Immature natural killer cell (primary cell): ENCODE data around the gene ATAD1. TPM values are rescaled to one million over a fixed set of nuclear protein-coding genes. Genes with fewer than 3 reads are reported as not detected.
A peak's percentile ranks its signal among the peaks of the same experiment; 100 is the strongest.

Experiments used
- DNase-seq, 3 donors: peaks; one replicate each; pipeline ENCODE4 v3.0.0; 2022; ENCODE audit warnings: mixed read lengths in 1 of 3
- H3K27ac Mint-ChIP-seq, 6 donors: one replicate each; pipeline ENCODE4 v1.8.0; 2020; ENCODE audit warnings: mixed read lengths in 6 of 6, mild to moderate bottlenecking in 5 of 6, inconsistent platforms in 4 of 6, moderate library complexity in 3 of 6
- H3K27me3 Mint-ChIP-seq, 3 donors: one replicate each; pipeline ENCODE4 v1.8.0; 2020 to 2021; ENCODE audit warnings: low read depth in 3 of 3, mild to moderate bottlenecking in 3 of 3, mixed read lengths in 3 of 3, moderate library complexity in 3 of 3, inconsistent platforms in 1 of 3
- H3K36me3 Mint-ChIP-seq, 3 donors: one replicate each; pipeline ENCODE4 v1.8.0; 2020; ENCODE audit warnings: mixed read lengths in 3 of 3, inconsistent platforms in 2 of 3, mild to moderate bottlenecking in 2 of 3
- H3K4me1 Mint-ChIP-seq, 2 donors: one replicate each; pipeline ENCODE4 v1.8.0; 2020; ENCODE audit warnings: inconsistent platforms in 2 of 2, mild to moderate bottlenecking in 2 of 2, mixed read lengths in 2 of 2, moderate library complexity in 1 of 2
- H3K4me3 Mint-ChIP-seq, 5 donors: one replicate each; pipeline ENCODE4 v1.8.0; 2020; ENCODE audit warnings: mild to moderate bottlenecking in 5 of 5, mixed read lengths in 5 of 5, inconsistent platforms in 3 of 5, moderate library complexity in 3 of 5
- H3K9me3 Mint-ChIP-seq, 6 donors: one replicate each; pipeline ENCODE4 v1.8.0; 2020; ENCODE audit warnings: mild to moderate bottlenecking in 6 of 6, mixed read lengths in 6 of 6, inconsistent platforms in 4 of 6, moderate library complexity in 3 of 6
- polyA plus RNA-seq, 3 donors: library from polyadenylated mRNA; unstranded; fragments of 300-500 nt; fragmentation: Illumina TruSeq; gene quantifications; one replicate each; pipeline ENCODE4 v1.2.3, GENCODE V29; 2021

The ATAD1 gene
- polyA plus RNA-seq, 3 donors from 2014 or later: 31.2 to 44.0 (median 42.1) TPM

DNA sequence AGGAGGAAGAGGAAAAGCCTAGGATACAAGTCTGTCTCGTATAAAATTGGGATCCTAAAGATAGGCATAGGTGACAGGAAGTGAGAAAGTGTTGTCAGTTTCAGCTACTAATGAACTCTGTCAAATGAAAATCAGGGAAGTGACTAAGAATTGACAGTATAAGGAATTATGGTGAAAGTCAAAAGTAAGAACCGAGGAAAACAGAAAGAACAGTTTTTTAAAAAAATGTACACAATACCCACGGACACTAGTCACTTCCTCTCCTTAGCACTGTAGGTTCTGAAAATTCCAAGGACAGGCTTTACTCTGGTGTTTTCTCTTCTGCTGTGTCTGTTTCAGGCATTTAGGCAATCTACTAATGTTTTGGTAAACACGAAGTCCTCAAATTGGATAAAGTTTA is 42.3 kb downstream of the ATAD1 start:
- no peaks in the 10 kb centered on the region for H3K9me3 Mint-ChIP-seq
- no peak overlapping the region for H3K4me3 Mint-ChIP-seq
- peaks cover 0 to 1% (median 0%) of the 10 kb centered on the region in 3 donors for H3K27me3 Mint-ChIP-seq
- peaks cover 0 to 16% of the 10 kb centered on the region in 2 donors for H3K4me1 Mint-ChIP-seq
- peak overlapping the region in 4 of 6 donors; percentile 6 to 35 (median 22) for H3K27ac Mint-ChIP-seq
- no peak for DNase-seq
- peaks cover 9 to 21% (median 12%) of the 10 kb centered on the region in 3 donors for H3K36me3 Mint-ChIP-seq

DNA sequence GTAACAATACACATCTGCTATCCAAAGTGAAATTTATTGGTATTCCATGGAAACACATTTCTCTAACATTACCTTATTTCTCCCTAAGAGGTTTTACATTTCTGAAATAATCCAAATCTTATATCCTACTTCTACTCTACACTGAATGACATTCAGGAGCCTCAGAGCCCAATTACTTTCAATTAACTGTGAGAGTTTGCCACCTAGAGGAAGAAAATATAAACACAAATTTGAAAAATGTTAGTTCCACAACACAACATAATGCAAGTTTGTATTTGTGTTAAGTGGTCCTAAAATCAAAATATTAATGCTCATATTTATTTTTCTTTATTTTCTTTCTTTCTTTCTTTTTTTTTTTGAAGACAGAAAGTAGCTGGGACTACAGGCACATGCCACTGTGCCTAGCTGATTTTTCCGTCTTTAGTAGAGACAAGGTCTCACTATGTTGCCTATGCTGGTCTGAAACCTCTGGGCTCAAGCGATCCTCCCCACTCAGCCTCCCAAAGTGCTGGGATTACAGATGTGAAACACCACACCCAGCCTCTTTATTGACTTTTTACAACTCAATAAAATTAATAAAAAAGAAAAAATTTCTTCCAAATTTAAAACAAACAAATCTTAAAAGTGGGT is 46.0 kb downstream of the ATAD1 start:
- peaks cover 17 to 32% (median 18%) of the 10 kb centered on the region in 3 donors for H3K36me3 Mint-ChIP-seq
- peaks cover 0 to 7% of the 10 kb centered on the region in 2 donors for H3K4me1 Mint-ChIP-seq
- H3K27me3 Mint-ChIP-seq: peaks cover 0 to 1% (median 0%) of the 10 kb centered on the region in 3 donors
- H3K27ac Mint-ChIP-seq: peak overlapping the region in 1 of 6 donors; percentile 61
- H3K4me3 Mint-ChIP-seq: no peak overlapping the region
- H3K9me3 Mint-ChIP-seq: no peaks in the 10 kb centered on the region
- peak in 2 of 3 donors; percentile 4 to 12 for DNase-seq

DNA sequence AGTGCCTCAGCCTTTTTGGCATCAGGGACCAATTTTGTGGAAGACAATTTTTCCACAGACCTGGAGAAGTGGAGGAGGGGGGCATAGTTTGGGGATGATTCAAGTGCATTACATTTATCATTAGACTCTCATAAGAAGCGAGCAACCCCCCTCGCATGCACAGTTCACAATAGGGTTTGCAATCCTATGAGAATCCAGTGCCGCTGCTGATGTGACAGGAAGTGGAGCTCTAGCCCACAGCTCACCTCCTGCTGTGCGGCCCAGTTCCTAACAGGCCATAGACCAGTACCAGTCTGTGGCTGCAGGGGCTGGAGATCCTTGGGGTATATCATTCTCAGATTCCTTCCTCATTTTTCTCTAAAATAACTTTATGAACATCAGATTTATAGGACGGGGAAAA is 50.8 kb downstream of the ATAD1 start:
- Mint-ChIP-seq H3K9me3 (no peaks in the 10 kb centered on the region), H3K27ac (peak overlapping the region in 1 of 6 donors; percentile 30), H3K27me3 (no peaks in the 10 kb centered on the region), H3K36me3 (peaks cover 16 to 29% (median 19%) of the 10 kb centered on the region in 3 donors), H3K4me1 (no peaks in the 10 kb centered on the region), H3K4me3 (no peak overlapping the region)
- DNase-seq: no peak

DNA sequence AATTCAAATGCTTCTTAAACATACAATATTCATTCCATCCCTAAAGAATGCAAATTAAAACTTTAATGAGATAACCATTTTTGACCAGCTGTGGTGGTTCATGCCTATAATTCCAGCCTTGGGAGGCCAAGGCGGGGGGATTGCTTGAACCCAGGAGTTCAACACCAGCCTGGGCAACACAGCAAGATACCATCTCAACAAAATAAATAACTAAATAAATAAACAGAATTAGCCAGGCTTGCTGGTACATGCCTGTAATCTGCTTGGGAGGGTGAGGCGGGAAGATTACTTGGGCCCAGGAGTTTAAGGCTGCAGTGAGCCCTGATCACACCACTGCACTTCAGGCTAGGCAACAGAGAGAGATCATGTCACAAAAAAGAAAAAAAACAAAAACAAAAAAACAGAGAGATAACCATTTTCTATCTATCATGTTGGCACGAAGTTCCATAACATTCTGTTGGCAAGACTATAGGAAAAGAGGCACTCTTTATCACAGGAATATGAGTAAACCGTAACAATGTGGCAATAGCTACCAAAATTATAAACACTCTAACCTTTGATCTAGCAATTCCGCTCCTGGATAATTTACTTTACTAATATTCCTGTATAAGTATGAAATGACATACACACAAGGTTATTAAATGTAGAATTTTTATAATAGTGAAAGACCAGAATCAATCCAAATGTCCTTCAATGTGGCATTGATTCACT is 52.2 kb downstream of the ATAD1 start:
- H3K4me3 Mint-ChIP-seq: no peak overlapping the region
- H3K9me3 Mint-ChIP-seq: no peaks in the 10 kb centered on the region
- no peak for DNase-seq
- H3K36me3 Mint-ChIP-seq: peaks cover 16 to 29% (median 19%) of the 10 kb centered on the region in 3 donors
- H3K27me3 Mint-ChIP-seq: no peaks in the 10 kb centered on the region
- H3K4me1 Mint-ChIP-seq: no peaks in the 10 kb centered on the region
- H3K27ac Mint-ChIP-seq: no peak overlapping the region

DNA sequence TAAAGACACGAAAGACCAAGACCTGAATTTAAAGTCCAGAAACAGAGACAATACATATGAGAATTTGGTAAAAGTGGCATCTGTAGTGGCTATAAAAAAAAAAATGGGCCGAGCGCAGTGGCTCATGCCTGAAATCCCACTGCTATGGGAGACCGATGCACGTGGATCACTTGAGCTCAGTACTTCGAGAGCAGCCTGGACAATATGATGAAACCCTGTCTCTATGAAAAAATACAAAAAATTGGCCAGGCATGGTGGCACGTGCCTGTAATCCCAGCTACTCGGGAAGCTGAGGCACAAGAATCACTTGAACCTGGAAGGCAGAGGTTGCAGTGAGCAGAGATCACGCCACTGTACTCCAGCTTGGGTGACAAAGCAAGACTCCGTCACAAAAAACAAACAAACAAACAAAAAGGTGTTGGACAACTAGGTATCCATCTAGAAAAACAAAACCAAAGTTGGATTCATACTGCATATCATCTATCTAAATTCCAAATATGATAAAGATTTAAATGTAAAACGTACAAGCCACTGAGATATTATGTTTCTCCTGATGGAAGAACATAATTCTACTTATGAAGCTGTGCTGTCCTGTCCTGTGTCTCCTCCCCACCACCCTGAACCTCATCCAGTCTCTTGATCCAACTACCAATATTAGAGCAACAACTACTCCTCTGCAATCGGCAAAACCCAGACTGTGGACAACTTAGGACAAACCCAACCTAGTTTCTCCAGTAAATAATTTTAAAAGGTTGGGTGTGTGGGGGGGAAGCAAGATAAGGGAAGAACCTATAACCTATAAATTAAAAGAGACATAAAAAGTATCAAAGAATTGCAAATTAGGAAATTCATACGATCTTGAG is 53.7 kb downstream of the ATAD1 start:
- peaks cover 15 to 24% (median 17%) of the 10 kb centered on the region in 3 donors for H3K36me3 Mint-ChIP-seq
- no peaks in the 10 kb centered on the region for H3K4me1 Mint-ChIP-seq
- H3K27ac Mint-ChIP-seq: no peak overlapping the region
- no peak overlapping the region for H3K4me3 Mint-ChIP-seq
- no peaks in the 10 kb centered on the region for H3K9me3 Mint-ChIP-seq
- no peak for DNase-seq
- H3K27me3 Mint-ChIP-seq: no peaks in the 10 kb centered on the region

DNA sequence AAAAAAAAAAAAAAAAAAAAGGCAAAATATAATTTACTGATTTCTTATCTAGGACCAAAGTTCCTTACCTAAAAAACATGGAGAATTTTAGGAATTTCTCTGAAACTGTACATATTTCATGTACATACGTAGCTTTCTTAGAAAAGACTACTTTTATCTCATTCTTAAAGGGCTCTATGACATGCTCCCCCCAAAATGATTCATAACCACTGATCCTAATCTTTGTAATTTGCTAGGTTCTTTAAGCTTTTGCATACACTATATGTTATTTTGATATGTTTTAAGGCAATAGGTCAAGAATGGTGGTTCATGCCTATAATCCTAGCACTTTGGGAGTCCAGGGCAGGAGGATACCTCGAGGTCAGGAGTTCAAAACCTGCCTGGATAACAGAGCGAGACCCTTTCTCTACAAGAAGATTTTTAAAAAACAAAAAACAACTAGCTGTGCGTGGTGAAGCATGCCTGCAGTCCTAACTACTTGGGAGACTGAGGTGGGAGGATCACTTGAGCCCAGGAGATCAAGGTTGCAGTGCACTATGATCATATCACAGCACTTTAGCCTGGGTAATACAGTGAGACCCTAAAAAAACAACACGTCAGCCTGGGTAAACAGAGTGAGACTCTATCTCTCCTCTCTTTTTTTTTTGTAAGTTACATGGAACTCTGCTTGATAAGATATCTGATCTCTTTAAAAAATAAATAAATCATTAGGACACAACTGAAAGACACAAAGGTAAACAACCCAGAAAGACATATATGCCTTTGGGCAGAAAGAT is 54.8 kb downstream of the ATAD1 start:
- no peaks in the 10 kb centered on the region for H3K4me1 Mint-ChIP-seq
- H3K27me3 Mint-ChIP-seq: no peaks in the 10 kb centered on the region
- H3K4me3 Mint-ChIP-seq: no peak overlapping the region
- DNase-seq: no peak
- H3K36me3 Mint-ChIP-seq: peaks cover 11 to 27% (median 14%) of the 10 kb centered on the region in 3 donors
- H3K9me3 Mint-ChIP-seq: no peaks in the 10 kb centered on the region
- no peak overlapping the region for H3K27ac Mint-ChIP-seq

DNA sequence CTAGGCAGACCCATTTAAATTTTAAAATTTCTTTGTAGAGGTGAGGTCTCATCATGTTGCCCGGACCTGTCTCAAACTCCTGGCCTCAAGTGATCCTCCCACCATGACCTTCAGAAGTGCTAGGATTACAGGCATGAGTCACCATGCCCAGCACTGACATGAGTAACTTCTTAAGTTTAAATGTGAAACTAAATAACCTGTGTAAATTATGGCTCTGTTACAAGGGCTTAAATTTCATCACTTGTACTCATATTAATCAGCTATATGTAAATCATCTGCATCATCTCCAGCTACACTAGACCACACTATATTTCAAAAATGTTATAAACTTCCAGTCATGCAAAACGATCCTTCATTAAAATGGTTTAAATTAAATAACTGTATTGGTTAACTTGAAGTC is 56.1 kb downstream of the ATAD1 start:
- Mint-ChIP-seq H3K9me3 (no peaks in the 10 kb centered on the region), H3K4me3 (no peak overlapping the region), H3K36me3 (peaks cover 7 to 25% (median 14%) of the 10 kb centered on the region in 3 donors), H3K4me1 (no peaks in the 10 kb centered on the region), H3K27ac (peak overlapping the region in 3 of 6 donors; percentile 3 to 46 (median 17)), H3K27me3 (no peaks in the 10 kb centered on the region)
- DNase-seq: no peak

DNA sequence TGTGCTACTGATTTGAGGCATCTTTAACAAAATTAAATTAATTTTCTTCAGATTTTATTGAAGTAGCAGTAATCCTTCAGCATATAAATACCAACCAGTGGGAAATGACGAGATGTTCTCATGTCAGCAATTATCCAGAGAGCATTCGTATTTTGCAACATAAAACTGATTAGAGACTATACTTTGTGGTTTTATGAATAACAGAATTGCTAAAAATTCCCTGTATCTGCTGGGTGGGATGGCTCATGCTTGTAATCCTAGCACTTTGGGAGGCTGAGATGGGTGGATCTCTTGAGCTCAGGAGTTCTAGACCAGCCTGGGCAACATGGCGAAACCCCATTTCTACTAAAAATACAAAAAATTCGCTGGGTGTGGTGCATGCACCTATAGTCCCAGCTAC is 56.9 kb downstream of the ATAD1 start:
- Mint-ChIP-seq H3K4me1 (no peaks in the 10 kb centered on the region), H3K4me3 (no peak overlapping the region), H3K27ac (no peak overlapping the region), H3K27me3 (no peaks in the 10 kb centered on the region), H3K36me3 (peaks cover 7 to 26% (median 12%) of the 10 kb centered on the region in 3 donors), H3K9me3 (no peaks in the 10 kb centered on the region)
- DNase-seq: no peak

DNA sequence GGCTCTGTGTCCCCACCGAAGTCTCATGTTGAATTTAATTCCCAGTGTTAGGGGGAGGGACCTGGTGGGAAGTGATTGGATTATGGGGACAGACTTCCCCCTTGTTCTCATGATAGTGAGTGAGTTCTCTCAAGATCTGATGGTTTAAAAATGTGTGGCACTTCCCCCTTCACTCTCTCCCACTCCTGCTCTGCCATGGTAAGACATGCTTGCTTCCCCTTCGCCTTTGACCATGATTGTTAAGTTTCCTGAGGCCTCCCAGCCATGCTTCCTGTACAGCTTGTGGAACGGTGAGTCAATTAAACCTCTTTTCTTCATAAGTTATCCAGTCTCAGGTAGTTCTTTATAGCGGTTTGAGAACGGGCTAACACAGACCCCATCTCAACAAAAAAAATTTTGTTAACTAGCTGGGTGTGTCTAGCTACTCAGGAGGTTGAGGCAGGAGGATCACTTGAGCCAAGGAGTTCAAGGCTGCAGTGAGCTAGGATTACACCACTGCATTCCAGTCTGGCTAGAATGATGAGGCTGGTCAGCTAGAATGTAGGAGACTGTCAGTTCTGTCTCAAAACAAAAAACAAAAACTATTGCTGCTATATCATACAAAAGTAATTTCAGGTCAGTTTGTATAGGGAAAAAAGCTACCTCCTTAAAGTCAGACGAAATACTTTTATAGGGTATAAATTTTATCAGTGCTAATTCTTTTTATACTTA is 57.7 kb downstream of the ATAD1 start:
- Mint-ChIP-seq H3K9me3 (no peaks in the 10 kb centered on the region), H3K36me3 (peaks cover 7 to 28% (median 10%) of the 10 kb centered on the region in 3 donors), H3K4me1 (no peaks in the 10 kb centered on the region), H3K27me3 (no peaks in the 10 kb centered on the region), H3K27ac (peak overlapping the region in 1 of 6 donors; percentile 43), H3K4me3 (no peak overlapping the region)
- DNase-seq: no peak

DNA sequence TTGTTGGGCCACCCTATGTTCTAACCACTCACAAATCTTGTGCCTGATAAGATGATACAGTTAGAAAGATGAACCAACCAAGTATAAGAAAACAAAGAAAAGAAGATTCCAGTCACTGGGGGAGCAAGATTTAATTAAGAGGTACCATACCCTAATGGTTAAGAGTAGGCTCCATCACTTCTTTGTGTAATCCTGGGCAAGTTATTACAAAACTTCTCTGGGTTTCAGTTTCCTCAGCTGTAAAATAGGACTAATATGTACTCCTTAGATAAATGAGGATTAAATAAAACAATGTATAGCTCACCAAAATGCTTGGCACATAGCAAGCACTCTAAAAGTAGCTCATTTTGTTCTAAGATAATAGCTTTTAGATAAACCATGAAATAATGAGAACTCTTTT is 58.5 kb downstream of the ATAD1 start:
- Mint-ChIP-seq H3K4me3 (no peak overlapping the region), H3K9me3 (no peaks in the 10 kb centered on the region), H3K27ac (peak overlapping the region in 1 of 6 donors; percentile 37), H3K36me3 (peaks cover 0 to 29% (median 4%) of the 10 kb centered on the region in 3 donors), H3K4me1 (no peaks in the 10 kb centered on the region), H3K27me3 (no peaks in the 10 kb centered on the region)
- DNase-seq: no peak

DNA sequence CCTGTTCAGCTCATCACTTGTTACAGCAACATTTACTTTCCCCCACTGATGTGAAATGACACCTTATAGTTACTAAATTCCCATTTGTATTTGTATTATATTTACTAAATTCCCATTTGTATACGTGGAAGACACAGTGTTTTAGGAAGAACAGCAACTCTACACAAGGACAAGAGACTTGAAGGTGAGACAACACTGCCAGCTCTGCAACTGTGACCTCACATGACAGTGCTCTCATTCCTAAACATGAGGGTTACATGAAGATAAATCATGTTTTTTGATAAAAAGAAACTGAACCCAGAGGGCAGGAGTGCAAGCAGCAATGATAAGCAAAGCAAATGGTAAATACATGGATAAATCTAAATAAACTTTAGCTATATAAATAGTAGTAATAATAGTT is 60.3 kb downstream of the ATAD1 start:
- Mint-ChIP-seq H3K27me3 (no peaks in the 10 kb centered on the region), H3K36me3 (peaks cover 8 to 41% (median 9%) of the 10 kb centered on the region in 3 donors)

DNA sequence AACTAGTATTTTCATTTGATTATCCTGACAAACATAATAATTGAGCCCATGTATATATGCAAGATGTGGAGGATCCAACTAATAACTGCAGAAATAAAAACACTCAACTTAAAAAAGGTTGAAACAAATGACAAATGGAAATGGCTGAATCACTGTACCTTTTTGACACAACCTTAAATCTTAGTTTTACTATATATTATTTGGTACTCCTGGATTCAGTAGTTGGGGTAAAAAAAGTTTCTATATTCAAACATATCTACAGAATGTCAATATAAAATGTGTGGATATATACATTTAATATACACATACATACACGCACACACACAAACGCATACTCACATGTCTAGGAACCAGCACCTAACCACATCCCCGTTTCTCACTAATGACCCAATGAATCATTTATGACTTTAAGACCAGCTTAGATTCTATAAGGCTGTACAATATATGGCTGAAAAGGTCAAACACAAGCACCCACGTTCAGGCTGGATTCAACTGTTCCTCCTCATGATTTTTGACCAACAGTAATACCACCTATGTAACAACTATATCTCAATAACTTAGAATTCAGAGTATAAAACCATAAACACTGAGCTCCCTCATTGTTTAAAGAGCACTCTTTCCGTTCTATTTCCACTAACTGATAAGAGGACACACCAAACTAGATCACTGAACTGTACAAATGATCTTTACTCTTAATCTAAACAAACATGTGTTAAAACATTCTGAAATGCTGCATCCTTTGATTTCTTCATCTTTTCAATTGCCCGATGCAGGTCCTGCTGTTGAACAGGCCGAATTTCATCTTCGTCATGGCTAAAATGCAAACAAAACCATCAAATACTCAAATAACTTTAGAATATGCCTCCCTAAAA is 63.8 kb downstream of the ATAD1 start:
- peaks cover 6 to 16% of the 10 kb centered on the region in 2 donors for H3K4me1 Mint-ChIP-seq
- no peaks in the 10 kb centered on the region for H3K27me3 Mint-ChIP-seq
- H3K4me3 Mint-ChIP-seq: no peak overlapping the region
- H3K27ac Mint-ChIP-seq: no peak overlapping the region
- peaks cover 5 to 40% (median 11%) of the 10 kb centered on the region in 3 donors for H3K36me3 Mint-ChIP-seq
- no peaks in the 10 kb centered on the region for H3K9me3 Mint-ChIP-seq
- DNase-seq: no peak

More for the DNA sequence above, 60.3 kb downstream of the ATAD1 start:
- no peak for DNase-seq
- Mint-ChIP-seq H3K4me3 (no peak overlapping the region), H3K4me1 (no peaks in the 10 kb centered on the region), H3K9me3 (no peaks in the 10 kb centered on the region), H3K27ac (peak overlapping the region in 2 of 6 donors; percentile 4 to 10)
